Adipocyte (in vitro differentiated cells): Measurements from ENCODE around the gene FCER1A.
A peak's percentile ranks its signal among the peaks of the same experiment; 100 is the strongest.
"Not testable (repeated sequence)": the region's sequence is repeated elsewhere in the genome, so short reads cannot be mapped to it uniquely, and the experiment has no call there.

Experiments used
- DNase-seq: peaks from one replicate; pipeline ENCODE4 v3.0.0-alpha.2; 2015; ENCODE audit warnings: low read depth
- H3K27me3 ChIP-seq: replicated peaks from 2 replicates; pipeline ENCODE4 v1.7.0; 2013; ENCODE audit warnings: mild to moderate bottlenecking, low read length, moderate library complexity; ENCODE audit not compliant: control insufficient read depth, insufficient read depth
- H3K36me3 ChIP-seq: 2 replicates; pipeline ENCODE4 v1.7.0; 2013; ENCODE audit warnings: low read length, mild to moderate bottlenecking, moderate library complexity; ENCODE audit not compliant: control insufficient read depth, insufficient read depth, severe bottlenecking
- H3K4me1 ChIP-seq: 2 replicates; pipeline ENCODE4 v1.7.0; 2013; ENCODE audit warnings: mild to moderate bottlenecking, low read length, moderate library complexity; ENCODE audit not compliant: control insufficient read depth, insufficient read depth
- H3K4me3 ChIP-seq: 2 replicates; pipeline ENCODE4 v1.7.0; 2013; ENCODE audit warnings: mild to moderate bottlenecking, low read length, moderate library complexity
- H3K9ac ChIP-seq: 2 replicates; pipeline ENCODE4 v1.7.0; 2013; ENCODE audit warnings: mild to moderate bottlenecking, low read length, moderate library complexity
- H3K9me3 ChIP-seq: 2 replicates; pipeline ENCODE4 v1.7.0; 2013; ENCODE audit warnings: mild to moderate bottlenecking, low read length, moderate library complexity; ENCODE audit not compliant: control insufficient read depth

Gene FCER1A

DNA sequence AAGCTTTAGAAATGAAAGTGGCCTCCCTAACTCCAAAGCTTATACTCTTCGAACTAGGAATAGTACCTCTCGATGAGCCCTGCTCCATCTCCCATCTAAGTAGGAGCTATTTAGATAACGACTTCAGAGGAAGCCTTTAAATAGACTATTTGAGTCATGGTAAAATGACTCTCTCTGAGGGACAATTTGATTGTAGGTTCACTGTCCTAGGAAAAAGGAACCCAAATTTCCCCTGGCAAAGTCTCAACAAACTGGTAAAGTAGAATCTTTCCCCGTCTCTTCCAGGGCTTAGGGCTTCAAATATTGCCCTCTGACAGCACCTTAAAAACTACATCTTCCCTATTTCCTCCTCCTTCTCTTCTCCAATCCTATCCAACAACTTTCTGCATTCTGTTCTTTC, 2.0 kb upstream of the FCER1A start:
- H3K4me3 ChIP-seq = no peak overlapping the region
- H3K36me3 ChIP-seq = no peaks in the 10 kb centered on the region
- H3K27me3 ChIP-seq = no peaks in the 10 kb centered on the region
- H3K4me1 ChIP-seq = no peaks in the 10 kb centered on the region
- no peak for DNase-seq
- no peak overlapping the region for H3K9ac ChIP-seq
- H3K9me3 ChIP-seq = no peaks in the 10 kb centered on the region

DNA sequence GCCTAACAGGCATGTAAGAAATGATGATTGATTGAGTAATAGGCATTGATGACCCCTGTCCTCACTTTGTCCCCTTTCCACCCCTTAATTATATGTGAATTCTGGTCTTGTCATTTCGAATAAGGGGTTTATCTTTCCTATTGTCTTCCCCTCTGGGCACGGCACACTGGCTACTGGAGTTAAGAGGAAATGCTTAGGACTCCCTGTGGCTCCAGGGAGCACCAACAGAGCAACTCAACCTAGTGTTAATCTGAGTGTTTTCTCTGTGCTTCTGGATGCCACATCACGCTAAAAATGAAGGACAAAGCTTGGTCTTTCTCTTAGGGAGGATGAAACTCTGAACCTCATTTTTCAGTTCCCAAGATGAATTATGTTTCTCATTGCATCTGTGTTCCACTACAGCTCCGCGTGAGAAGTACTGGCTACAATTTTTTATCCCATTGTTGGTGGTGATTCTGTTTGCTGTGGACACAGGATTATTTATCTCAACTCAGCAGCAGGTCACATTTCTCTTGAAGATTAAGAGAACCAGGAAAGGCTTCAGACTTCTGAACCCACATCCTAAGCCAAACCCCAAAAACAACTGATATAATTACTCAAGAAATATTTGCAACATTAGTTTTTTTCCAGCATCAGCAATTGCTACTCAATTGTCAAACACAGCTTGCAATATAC, 5.3 kb downstream of the FCER1A start:
- Histone ChIP-seq H3K4me1 (no peaks in the 10 kb centered on the region), H3K4me3 (no peak overlapping the region), H3K9me3 (no peaks in the 10 kb centered on the region), H3K9ac (no peak overlapping the region), H3K36me3 (no peaks in the 10 kb centered on the region), H3K27me3 (no peaks in the 10 kb centered on the region)
- no peak for DNase-seq

DNA sequence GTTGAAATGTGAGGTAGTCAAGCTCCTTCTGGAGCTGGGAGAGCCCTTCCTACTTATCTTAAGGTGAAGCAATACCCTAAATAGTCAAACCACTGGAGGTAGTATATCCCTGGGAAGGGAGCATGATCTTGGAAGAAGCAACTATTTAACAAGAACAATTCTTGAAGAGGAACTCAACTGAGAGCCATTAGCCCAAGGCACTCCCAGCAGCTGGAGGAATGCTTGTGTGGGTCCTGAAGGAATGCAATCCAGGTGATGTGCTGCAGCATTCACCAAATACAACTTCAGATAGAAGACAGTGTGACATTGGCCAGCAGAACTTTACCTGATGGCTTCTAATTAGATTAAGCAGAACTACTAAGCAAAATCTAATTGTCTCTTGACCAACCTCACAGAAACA, 9.5 kb downstream of the FCER1A start:
- Histone ChIP-seq H3K27me3 (no peaks in the 10 kb centered on the region), H3K4me1 (no peaks in the 10 kb centered on the region), H3K4me3 (no peak overlapping the region), H3K9me3 (no peaks in the 10 kb centered on the region), H3K9ac (no peak overlapping the region), H3K36me3 (no peaks in the 10 kb centered on the region)
- no peak for DNase-seq

DNA sequence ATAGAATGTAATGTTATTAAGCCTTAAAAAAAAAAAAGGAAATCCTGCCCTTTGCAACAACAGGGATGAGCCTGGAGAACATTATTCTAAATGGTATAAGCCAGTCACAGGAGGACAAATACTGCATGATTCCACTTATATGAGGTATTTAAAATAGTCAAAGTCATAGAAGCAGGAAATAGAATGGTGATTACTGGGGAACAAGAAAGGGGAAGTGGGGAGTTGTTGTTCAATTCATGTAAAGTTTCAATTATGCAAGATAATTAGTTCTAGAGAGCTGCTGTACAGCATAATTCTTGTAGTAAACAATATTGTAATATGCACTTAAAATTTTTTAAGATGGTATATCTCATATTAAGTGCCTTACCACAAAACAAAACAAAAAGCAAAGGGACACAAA, 13.2 kb downstream of the FCER1A start:
- Histone ChIP-seq H3K4me1 (no peaks in the 10 kb centered on the region), H3K9me3 (no peaks in the 10 kb centered on the region), H3K9ac (no peak overlapping the region), H3K27me3 (no peaks in the 10 kb centered on the region), H3K36me3 (no peaks in the 10 kb centered on the region), H3K4me3 (no peak overlapping the region)
- DNase-seq = no peak

DNA sequence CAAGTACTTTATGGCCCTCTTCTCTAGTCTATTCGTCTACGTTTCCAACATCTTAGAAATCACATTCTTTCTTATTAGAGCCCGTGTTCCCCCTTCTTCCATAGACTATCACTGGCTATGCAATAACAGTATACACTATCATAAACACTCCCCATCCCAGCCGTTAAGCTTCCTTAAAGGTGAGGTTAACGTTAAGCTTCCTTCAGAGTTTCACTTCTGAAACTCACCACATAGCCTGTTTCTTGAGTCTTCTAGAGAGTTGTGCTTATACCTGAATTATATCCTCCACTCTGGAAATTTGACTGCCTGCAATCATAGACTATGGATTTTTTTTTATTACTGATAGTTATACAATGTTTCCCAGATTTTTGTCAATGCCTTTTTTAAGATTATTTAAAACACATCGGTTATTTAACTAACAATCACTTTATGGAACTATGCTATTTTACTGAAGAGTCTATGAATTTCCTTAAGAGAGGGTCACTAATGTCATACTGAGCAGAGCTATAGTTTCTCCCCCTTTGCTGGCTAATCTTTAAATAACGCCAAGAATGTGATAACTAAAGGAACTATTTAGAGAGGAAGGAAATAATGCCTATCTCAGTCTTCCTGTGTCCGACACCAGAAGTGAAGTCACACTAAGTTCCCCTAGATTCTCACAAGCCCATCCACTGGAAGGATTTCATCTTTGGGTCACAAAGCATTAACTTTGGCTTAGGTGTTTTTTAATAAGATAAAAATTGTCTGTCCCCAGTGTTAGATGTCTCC, 16.8 kb downstream of the FCER1A start:
- DNase-seq = no peak
- Histone ChIP-seq H3K9me3 (no peaks in the 10 kb centered on the region), H3K9ac (no peak overlapping the region)

DNA sequence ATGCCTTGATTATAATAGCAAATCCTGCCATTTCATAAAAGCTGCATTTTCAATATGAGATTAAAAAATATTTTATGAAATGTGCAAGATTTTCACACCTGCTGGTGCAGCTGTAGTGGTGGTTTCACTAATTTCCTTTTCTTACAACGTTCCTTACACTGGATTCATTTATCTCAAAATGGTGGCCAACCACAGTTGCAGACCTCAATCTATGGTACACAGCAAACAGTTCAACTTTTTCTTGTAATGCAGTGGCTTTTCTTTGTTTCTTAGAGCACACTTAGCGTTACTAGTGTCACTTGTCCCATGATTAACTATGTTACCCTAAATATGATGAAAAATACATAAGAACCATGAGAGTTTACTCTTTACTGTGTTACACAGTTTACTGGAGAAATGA, 32.7 kb downstream of the FCER1A start:
- no peaks in the 10 kb centered on the region for H3K36me3 ChIP-seq
- no peak overlapping the region for H3K9ac ChIP-seq
- H3K9me3 ChIP-seq = no peaks in the 10 kb centered on the region
- no peaks in the 10 kb centered on the region for H3K4me1 ChIP-seq
- no peaks in the 10 kb centered on the region for H3K27me3 ChIP-seq
- DNase-seq = no peak
- H3K4me3 ChIP-seq = no peak overlapping the region

More for the DNA sequence above, 16.8 kb downstream of the FCER1A start:
- Histone ChIP-seq H3K36me3 (no peaks in the 10 kb centered on the region), H3K4me1 (no peaks in the 10 kb centered on the region), H3K4me3 (no peak overlapping the region), H3K27me3 (no peaks in the 10 kb centered on the region)

DNA sequence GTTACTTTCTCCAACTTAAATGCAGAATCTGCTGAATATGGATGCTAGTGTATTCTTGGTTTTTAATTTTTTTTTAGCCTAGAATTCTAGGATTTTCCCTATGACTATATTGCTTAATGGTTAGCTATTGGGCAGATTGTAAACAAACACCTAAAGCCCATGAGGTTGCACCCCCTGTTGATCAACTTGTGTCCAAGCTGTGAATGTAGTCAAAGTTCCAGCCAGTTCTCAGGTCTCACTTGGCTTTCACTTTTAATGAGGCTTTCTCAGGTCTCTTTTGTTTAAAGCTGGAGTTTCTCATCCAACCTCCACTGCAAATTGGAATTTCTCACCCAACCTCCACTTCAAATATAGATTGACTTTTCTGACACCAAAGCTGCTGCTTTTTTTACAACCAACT, 35.9 kb downstream of the FCER1A start:
- Histone ChIP-seq H3K27me3 (no peaks in the 10 kb centered on the region), H3K9ac (no peak overlapping the region), H3K9me3 (no peaks in the 10 kb centered on the region), H3K36me3 (no peaks in the 10 kb centered on the region), H3K4me3 (no peak overlapping the region), H3K4me1 (no peaks in the 10 kb centered on the region)
- no peak for DNase-seq

DNA sequence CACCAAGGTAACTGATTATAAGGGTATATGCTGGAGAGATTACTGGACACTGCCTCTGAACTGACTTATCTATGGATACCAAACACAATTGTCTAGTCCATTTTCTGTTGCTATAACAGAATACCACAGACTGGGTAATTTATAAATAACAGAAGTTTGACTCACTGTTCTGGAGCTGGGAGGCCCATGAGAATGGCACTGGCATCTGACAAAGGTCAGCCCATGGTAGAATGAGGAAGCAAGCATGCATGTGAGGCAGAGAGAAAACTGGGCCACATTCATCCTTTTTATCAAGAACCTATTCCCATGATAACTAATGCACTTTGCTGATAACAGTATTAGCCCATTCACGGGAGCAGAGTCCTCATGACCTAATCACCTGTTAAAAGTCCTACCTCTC, 37.4 kb downstream of the FCER1A start:
- H3K27me3 ChIP-seq = no peaks in the 10 kb centered on the region
- H3K36me3 ChIP-seq = no peaks in the 10 kb centered on the region
- no peak overlapping the region for H3K9ac ChIP-seq
- no peak overlapping the region for H3K4me3 ChIP-seq
- H3K4me1 ChIP-seq = no peaks in the 10 kb centered on the region
- no peaks in the 10 kb centered on the region for H3K9me3 ChIP-seq
- peak; percentile 11 for DNase-seq

DNA sequence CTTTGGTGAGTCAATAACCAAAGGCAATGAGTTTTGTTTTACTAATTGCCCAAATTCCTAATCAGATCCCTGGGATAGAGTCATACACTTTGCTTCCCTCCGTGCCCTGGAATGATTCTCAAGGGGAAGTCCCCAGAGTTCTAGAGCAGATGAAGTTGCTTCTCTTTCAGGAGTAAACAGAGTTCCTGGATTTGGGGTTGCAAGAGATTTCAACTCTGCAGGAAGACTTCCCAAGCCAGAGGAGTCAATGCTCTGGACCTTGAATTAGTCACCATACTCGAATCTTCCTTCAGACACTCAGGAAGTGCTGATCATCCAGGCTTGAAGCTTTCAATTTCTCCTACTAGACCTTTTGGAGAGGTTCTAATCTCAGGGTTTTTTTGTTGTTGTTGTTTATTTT, 39.6 kb downstream of the FCER1A start:
- Histone ChIP-seq H3K9me3 (no peaks in the 10 kb centered on the region), H3K4me3 (no peak overlapping the region), H3K9ac (no peak overlapping the region)

DNA sequence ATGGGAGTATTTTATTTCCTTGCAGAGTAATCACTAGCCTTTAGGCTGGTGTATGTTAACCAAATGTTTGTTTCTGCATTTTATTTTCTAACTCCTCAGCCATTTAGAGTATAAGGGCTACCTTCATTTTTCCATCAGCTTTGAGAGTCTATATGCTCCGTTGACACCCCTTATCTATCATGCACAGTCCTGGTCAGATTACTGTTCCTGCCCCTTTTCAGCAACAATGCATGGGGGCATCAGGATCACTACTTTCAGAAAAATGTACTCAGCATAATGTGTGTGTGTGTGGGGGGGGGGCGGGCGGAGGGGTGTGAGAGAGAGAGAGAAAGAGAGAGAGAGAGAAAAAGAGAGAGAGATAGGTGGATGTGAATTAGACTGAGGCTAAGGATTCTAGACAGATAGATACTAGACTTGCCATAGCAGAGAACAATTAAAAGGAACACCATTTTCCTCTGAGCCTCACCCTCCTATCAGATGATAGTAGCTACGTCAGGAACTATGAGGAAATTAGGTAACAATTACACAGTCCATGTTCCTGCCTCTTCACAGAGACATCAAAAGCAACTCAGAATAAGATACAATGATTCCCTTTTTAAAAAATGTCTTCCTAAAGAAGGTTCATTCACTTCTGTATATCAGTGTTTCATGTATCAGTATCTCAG, 40.8 kb downstream of the FCER1A start:
- Histone ChIP-seq H3K36me3 (no peaks in the 10 kb centered on the region), H3K9ac (no peak overlapping the region), H3K4me1 (no peaks in the 10 kb centered on the region), H3K9me3 (no peaks in the 10 kb centered on the region), H3K4me3 (no peak overlapping the region), H3K27me3 (no peaks in the 10 kb centered on the region)
- DNase-seq = no peak

More for the DNA sequence above, 39.6 kb downstream of the FCER1A start:
- DNase-seq = no peak
- Histone ChIP-seq H3K4me1 (no peaks in the 10 kb centered on the region), H3K36me3 (no peaks in the 10 kb centered on the region), H3K27me3 (no peaks in the 10 kb centered on the region)

DNA sequence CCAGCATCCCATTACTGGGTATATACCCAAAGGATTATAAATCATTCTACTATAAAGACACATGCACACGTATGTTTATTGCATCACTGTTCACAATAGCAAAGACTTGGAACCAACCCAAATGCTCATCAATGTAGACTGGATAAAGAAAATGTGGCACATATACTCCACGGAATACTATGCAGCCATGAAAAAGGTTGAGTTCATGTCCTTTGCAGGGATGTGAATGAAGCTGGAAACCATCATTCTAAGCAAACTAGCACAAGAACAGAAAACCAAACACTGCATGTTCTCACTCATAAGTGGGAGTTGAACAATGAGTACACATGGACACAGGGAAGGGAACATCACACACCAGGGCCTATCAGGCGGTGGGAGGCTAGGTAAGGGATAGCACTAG, 47.2 kb downstream of the FCER1A start:
- not testable (repeated sequence) for H3K36me3 ChIP-seq, DNase-seq, H3K4me3 ChIP-seq, H3K27me3 ChIP-seq, H3K9me3 ChIP-seq, H3K9ac ChIP-seq, H3K4me1 ChIP-seq
